Right ventricle myocardium superior (tissue), 1 donor: ENCODE data around the gene TNS1. TPM values are rescaled to one million over a fixed set of nuclear protein-coding genes. Genes with fewer than 3 reads are reported as not detected.

Source experiments
- ATAC-seq: fragments of 200-7000 bp; cut with Tn5 transposase; one replicate; pipeline ENCODE4 v1.9.1; 2020; ENCODE audit warnings: mild to moderate bottlenecking; ENCODE audit not compliant: poor library complexity
- DNase-seq: peaks from one replicate; pipeline ENCODE4 v3.0.0-alpha.2; 2020
- intact Hi-C: fragments of 100-400 bp; cut with DNase I; formaldehyde crosslinking; loops from one replicate; pipeline ENCODE4 v1.11.2; 2022
- total RNA-seq: library from RNA; stranded (reverse); fragmentation: NEBNext Ultra II Directional; extraction: Animal tissue kit (Norgen Biotek cat#: 25700); gene quantifications from one replicate; pipeline ENCODE4 v1.2.1, GENCODE V29; 2021
- donor health status: DM: no; HTN: yes; CAD: no; lungs with severe emphysema.

TNS1 gene
- total RNA-seq, 1 donor from 2014 or later: 722 TPM

- intact Hi-C loops: loop anchor here (5.0 kb wide), 1 partner anchor 40 kb away; no protein-coding TSS in a partner anchor
- ATAC-seq (no peak), DNase-seq (no peak)
Measured at GRCh38 chr2:218031771-218032257, 29.0 kb upstream of the TNS1 start.

GRCh38 chr2:218031261-218031660, 28.5 kb upstream of the TNS1 start:
- ATAC-seq: no peak
- intact Hi-C loops: loop anchor here (5.0 kb wide), 1 partner anchor 39 kb away; no protein-coding TSS in a partner anchor
- no peak for DNase-seq

GRCh38 chr2:218030409-218031195, 27.8 kb upstream of the TNS1 start:
- no peak for DNase-seq
- intact Hi-C loops: loop anchor here (5.0 kb wide), 1 partner anchor 38 kb away; no protein-coding TSS in a partner anchor
- no peak for ATAC-seq

- intact Hi-C loops: loop anchor here (5.0 kb wide), 1 partner anchor 37 kb away; no protein-coding TSS in a partner anchor
- DNase-seq (peak; percentile 27), ATAC-seq (no peak)
Measured at GRCh38 chr2:218029366-218030360, 26.9 kb upstream of the TNS1 start.

- ATAC-seq (peak; percentile 29), DNase-seq (peak; percentile 40)
- intact Hi-C loops: no loop called here
Measured at GRCh38 chr2:218028562-218029348, 26.0 kb upstream of the TNS1 start.

GRCh38 chr2:218028189-218028495, 25.3 kb upstream of the TNS1 start:
- DNase-seq: peak; percentile 14
- ATAC-seq: no peak

GRCh38 chr2:218027426-218028188, 24.8 kb upstream of the TNS1 start:
- DNase-seq (peak; percentile 13), ATAC-seq (no peak)
- intact Hi-C loops: no loop called here

More at GRCh38 chr2:218028189-218028495, 25.3 kb upstream of the TNS1 start:
- intact Hi-C loops: no loop called here

- peak; percentile 45 for ATAC-seq
- intact Hi-C loops: no loop called here
- peak; percentile 66 for DNase-seq
Measured at GRCh38 chr2:218026676-218027425, 24.1 kb upstream of the TNS1 start.

GRCh38 chr2:218026244-218026643, 23.4 kb upstream of the TNS1 start:
- intact Hi-C loops: no loop called here
- no peak for ATAC-seq
- DNase-seq: no peak

GRCh38 chr2:218024871-218025270, 22.1 kb upstream of the TNS1 start:
- peak; percentile 22 for DNase-seq
- ATAC-seq: no peak
- intact Hi-C loops: no loop called here

GRCh38 chr2:218024336-218024735, 21.5 kb upstream of the TNS1 start:
- intact Hi-C loops: no loop called here
- ATAC-seq (peak; percentile 67), DNase-seq (peak; percentile 52)

- ATAC-seq: no peak
- intact Hi-C loops: no loop called here
- DNase-seq: peak; percentile 12
Measured at GRCh38 chr2:218023636-218024035, 20.8 kb upstream of the TNS1 start.

- no peak for ATAC-seq
- peak; percentile 13 for DNase-seq
- intact Hi-C loops: no loop called here
Measured at GRCh38 chr2:218022851-218023530, 20.2 kb upstream of the TNS1 start.

- peak; percentile 10 for DNase-seq
- intact Hi-C loops: no loop called here
- ATAC-seq: no peak
Measured at GRCh38 chr2:218022131-218022850, 19.5 kb upstream of the TNS1 start.

- DNase-seq: peak; percentile 79
Measured at GRCh38 chr2:218021536-218022071, 18.8 kb upstream of the TNS1 start.

More at GRCh38 chr2:218021536-218022071, 18.8 kb upstream of the TNS1 start:
- intact Hi-C loops: no loop called here
- ATAC-seq: peak; percentile 76
